ENCODE measurements around the gene ARVCF.

The ARVCF gene

GRCh38 chr22:20028855-20029549 is 12.4 kb upstream of the ARVCF start:
- no peak for DNase-seq

- no peak for DNase-seq
These were observed 11.6 kb upstream of the ARVCF start for GRCh38 chr22:20027966-20028854.

GRCh38 chr22:20026996-20027601 is 10.5 kb upstream of the ARVCF start:
- no peak for DNase-seq

GRCh38 chr22:20026204-20026908 is 9.7 kb upstream of the ARVCF start:
- DNase-seq = no peak

- DNase-seq = no peak
These were observed 9.0 kb upstream of the ARVCF start for GRCh38 chr22:20025401-20026203.

- no peak for DNase-seq
These were observed 8.2 kb upstream of the ARVCF start for GRCh38 chr22:20024650-20025397.

- DNase-seq = no peak
These were observed 7.6 kb upstream of the ARVCF start for GRCh38 chr22:20024225-20024624.

GRCh38 chr22:20022978-20023613 is 6.5 kb upstream of the ARVCF start:
- DNase-seq = no peak

GRCh38 chr22:20022231-20022977 is 5.8 kb upstream of the ARVCF start:
- DNase-seq = no peak

GRCh38 chr22:20021196-20022181 is 4.9 kb upstream of the ARVCF start:
- DNase-seq = peak; percentile 9

GRCh38 chr22:20020533-20021195 is 4.0 kb upstream of the ARVCF start, which contains the start of gene TANGO2:
TANGO2 (plus strand) TSS chr22:20021110; CDS start chr22:20036799, 15,689 bp downstream.
- DNase-seq = peak; percentile 90

- DNase-seq = no peak
These were observed 3.3 kb upstream of the ARVCF start for GRCh38 chr22:20019661-20020532.

- no peak for DNase-seq
These were observed 1.4 kb upstream of the ARVCF start for GRCh38 chr22:20018001-20018400.

GRCh38 chr22:20017622-20017958 is 967 bp upstream of the ARVCF start:
- no peak for DNase-seq

- DNase-seq = no peak
These were observed 471 bp downstream of the ARVCF start for GRCh38 chr22:20015971-20016733.

- no peak for DNase-seq
These were observed 1.4 kb downstream of the ARVCF start for GRCh38 chr22:20015187-20015625.
